AML-193 (cell line): Measurements from ENCODE around the gene TNRC6B.
A peak's percentile ranks its signal among the peaks of the same experiment; 100 is the strongest.
"Not testable (repeated sequence)": the region's sequence is repeated elsewhere in the genome, so short reads cannot be mapped to it uniquely, and the experiment has no call there.

ENCODE experiments used
- DNase-seq, 2 experiments: peaks; one replicate each; lab custom pipeline; 2025; lab: John Stamatoyannopoulos, UW

Gene TNRC6B

DNA sequence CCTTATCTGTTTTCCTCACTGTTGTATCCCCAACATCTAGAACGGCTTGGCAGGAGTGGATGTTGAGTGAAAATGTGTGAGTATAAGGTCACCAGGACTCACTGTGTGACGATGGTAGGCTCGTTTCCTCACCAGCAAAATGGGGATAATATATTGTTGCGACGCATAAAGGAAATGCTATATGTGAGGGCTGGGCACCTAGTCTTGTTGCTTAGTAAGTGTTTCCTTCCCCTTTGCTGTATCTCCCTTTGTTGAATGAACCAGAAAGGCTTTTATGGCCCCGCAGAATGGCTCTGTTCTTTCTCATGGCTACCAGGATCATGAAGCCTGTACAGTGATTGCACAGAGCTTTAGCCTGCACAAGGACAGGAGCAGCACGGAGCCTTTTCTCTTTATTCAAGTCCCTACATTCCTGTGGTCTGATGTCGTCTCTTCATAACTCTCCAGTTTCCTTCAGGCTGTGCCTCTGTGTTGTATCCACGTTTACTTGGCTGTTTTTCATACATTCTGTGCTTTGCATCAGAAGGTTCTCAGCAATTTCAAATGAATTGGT, 5.4 kb downstream of the TNRC6B start:
- DNase-seq, result peak; percentile 60 to 62

DNA sequence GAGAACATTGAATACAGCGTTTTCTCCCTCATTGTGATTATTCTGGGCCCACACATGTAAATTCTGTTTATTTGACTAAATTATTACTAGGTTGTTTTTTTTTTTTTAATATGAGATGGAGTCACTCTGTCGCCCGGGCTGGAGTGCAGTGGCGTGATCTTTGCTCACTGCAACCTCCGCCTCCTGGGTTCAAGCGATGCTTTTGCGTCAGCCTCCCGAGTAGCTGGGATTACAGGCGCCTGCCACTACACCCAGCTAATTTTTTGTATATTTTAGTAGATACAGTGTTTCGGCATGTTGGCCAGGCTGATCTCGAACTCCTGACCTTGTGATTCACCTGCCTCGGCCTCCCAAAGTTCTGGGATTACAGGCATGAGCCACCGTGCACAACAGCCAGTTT, 5.9 kb downstream of the TNRC6B start:
- DNase-seq, result not testable (repeated sequence)

DNA sequence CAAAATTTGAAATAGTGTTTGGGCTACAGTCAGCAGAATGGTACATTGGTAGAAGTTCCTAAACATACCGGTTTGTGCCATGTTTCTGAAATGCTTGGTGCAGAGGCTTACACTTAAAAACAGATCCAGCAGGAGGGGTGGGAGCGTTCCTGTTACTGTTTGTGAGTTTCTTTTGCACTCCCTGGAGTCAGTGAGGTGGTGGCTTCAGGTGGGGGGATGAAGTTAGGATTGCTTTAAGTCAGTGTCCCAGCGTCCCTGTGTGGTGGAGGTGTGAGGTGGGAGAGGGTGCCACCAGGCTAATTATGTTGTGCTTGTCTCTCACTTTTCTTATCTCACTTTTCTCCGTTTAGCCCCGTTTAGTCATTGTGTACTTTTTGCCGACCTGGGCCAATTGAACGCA, 9.7 kb downstream of the TNRC6B start:
- DNase-seq, result no peak

DNA sequence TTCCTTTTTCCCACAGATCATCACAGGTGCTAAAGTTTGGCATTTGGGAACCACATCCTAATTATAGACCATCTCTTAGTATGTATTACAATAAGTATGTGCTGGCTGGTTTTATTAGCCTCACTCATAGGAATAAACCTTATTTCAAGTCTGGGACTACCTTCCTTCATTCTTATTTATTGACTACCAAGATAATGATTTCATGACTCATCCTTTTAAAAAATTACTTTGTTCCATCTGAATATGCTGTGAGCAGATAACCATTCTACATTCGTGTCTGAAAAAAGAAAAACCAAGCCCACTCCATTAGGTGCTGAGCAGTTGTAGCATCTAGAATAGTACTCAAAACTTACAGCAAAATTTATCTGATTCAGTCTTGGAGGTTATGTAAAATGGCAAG, 12.3 kb downstream of the TNRC6B start:
- DNase-seq, result no peak

DNA sequence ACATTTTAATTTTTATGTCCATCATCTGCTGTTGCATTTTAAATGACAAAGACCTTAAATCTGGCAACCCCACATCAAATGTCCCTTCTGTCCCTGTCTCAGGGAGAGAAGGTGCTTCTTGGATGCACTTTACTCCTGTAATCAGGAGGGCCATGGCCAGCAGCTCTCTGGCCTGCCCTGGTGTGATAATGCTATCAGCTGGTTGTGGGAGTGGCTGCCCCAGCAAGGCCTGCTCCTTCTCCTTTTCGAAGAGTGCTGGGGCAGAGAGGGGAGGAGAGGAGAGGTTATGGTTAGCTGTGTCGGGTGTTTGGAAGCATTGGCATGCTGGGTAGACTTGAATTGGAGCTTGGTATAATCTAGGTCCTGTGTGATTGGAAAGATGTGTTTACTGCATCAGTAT, 12.8 kb downstream of the TNRC6B start:
- DNase-seq, result no peak

DNA sequence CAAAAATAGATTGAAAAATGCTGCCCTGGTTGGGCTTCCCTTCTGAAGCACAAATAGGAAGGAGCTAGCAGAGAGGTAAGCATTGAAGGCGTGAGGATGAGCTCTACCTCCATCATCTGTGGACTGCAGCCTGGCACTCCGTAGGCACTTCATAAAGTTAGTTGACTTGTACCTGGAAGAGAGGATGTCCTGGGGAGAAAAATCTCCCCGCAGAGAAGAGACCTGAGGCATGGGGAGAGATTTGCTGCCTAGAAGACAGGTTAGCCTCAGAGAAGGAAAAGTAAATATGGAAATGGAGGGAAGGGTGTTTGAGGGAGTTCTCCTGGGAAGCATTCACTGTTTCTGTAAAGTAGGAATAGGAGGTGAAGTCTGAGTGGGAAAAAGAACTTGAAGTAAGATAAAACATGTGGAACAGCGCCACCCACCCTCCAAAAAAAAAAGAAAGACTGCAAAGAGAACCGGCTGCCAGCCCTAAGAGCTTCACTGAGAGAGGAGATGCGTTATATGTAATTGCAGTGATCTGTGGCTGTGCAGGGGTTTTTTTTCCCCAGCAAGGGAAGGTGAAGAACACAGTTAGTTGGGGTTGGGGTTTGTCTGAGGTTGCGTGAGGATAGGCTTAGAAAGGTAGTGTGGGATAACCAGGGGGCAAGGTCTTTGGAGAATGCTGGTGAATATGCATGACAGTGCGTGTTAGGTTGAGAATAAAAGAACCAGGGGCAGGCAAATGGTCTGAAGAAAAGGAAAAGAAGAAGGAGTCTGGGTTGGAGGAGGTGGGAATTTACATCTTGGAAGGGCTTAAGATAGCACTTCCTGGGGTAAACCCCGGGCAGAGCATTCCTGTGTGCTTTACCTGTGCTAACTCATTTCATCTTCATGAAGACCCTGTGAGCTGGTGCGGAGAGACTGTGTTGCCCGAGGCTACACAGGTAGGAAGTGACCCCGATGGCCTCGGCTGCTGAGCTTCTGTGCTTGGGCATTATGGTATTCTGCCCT, 16.0 kb downstream of the TNRC6B start:
- no peak for DNase-seq

DNA sequence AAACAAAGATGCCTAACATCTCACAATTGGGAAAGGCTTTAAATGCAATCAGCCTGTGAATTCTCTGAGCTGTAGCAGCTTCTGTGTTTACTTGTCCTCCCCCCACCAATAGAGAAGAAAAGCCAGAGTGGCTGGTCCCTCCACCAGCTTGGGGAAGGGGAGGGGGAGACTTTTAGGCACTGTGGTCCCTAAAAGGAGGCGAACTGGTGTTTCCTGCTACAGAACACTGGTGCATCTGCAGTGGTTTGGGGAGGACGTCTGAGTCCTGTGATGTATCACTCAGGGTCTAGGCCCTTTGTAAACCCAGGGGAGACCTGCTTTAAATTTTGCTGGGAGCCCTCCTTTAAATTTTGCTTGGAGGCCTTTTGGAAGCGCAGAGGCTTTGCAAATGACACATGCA, 16.9 kb downstream of the TNRC6B start:
- DNase-seq, result no peak

DNA sequence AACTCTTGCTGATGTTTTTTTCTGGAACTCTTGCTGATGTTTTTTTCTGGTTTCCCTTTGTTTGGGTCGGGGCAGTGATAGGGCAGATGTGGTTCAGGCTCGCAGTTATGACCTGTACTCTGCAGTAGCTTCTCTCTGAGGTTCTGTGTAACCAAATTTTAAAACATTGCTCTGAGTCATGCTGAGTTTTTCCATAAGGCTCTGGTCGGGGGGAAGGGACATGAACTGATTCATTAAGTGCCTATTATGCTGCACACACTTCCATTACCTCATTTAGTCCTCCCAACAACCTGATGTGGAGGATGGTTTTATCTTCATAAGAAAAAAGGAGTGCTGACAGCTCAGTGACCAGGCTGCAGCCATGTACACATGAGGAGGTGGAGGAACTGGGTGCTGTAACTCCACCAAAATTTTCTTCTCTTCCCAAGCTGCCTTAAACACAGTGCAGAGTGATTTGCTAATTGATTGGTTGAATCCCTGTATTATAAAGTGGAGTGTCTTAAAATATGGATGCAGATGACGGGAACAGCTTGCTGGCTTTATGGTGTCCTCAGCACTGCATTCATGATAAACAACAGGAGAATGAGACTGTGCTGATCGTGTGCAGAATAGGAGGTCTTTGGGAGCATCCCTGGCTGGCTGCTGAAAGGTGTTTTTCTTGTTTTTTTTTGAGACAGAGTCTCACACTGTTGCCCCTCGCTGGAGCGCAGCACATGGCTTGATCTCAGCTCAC, 19.1 kb downstream of the TNRC6B start:
- no peak for DNase-seq

DNA sequence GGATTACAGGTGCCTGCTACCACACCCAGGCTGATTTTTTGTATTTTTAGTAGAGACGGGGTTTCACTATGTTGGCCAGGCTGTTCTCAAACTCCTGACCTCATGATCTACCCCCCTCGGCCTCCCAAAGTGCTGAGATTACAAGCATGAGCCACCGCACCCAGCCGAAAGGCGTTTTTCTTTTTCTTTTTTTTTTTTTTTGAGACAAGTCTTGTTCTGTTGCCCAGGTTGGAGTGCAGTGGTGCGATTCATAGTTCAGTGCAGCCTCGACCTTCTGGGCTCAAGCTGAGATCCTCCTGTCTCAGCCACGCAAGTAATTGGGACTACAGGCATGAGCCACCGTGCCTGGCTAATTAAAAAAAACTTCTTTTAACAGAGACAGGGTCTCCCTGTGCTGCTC, 19.7 kb downstream of the TNRC6B start:
- not testable (repeated sequence) for DNase-seq

DNA sequence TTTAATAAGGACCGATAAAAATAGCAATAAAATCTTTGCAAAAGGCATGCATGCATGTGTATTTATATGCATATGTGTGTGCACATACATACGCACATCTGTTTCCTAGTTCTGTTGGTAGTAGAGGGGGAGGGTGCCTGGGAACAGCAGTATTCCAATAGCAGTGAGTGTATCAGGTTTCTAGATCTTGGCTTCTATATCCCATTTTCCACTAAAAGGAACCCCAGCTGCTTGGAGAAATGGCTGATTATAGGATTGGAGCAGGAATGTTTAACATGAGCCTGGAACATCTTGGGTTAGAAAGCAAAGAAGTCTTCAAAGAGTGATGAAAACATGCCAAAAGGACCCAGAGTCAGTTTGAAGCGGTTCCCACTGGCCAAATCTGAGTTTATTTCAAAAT, 21.0 kb downstream of the TNRC6B start:
- DNase-seq, result no peak

DNA sequence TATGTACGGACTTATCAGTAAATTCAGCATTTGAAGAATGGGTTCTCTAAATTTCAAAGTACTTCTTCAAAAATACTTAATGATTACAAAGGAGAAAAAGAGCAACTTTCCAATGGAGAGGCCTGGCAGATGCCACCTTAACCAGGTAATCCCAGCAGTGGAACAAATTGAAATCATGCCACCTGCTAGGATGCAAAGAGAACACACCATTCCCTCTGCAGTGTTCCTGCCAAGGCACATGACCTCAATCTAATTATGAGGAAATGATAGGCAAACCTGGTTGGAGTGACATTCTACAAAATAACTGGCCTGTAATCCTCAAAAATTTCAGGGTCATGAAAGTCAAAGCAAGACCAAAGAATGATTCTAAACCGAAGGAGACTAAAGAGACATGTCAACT, 21.5 kb downstream of the TNRC6B start:
- no peak for DNase-seq

DNA sequence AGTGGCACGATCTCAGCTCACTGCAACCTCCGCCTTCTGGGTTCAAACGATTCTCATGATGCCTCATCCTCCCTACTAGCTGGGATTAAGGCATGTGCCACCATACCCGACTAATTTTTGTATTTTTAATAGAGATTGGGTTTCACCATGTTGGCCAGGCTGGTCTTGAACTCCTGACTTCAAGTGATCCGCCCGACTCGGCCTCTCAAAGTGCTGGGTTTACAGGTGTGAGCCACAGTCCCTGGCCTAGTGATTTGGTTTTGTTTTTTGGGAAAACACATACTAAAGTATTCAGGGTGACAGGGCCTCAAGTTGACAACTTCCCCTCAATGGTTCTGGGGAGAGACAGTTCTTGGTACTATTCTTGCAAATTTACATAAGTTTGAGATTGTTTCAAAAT, 22.1 kb downstream of the TNRC6B start:
- no peak for DNase-seq

DNA sequence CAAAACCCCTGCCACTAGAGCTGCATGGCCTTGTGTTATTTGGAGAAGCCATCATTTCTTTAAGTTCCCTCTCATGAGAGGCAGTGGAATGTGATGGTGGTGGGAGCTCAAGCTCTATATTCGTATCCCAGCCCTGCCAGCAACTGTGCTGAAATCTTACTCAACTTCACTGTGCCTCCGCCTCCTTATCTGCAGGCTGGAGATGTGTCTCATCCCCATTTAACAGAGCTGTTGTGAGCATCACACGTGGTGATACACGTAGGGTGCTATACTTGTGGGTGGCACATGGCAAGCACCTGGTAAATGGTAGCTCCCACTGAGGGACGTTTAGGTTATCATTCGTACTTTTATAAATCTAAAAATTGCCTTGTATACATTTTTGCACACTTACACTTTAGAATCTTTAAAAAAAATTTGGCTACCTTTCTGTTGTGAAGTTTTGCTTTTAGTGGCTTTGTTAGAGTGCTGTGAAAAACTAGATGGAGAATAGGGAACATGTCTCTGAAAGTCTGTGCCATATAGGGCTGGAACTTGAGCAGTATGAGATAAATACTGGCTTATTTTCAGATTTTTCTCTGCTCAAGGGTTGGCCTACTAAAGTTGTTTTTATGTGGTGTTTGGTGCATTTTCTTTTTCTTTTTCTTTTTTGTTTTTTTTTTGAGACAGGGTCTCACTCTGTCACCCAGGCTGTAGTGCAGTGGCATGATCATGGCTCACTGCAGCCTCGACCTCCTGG, 23.2 kb downstream of the TNRC6B start:
- DNase-seq, result no peak

DNA sequence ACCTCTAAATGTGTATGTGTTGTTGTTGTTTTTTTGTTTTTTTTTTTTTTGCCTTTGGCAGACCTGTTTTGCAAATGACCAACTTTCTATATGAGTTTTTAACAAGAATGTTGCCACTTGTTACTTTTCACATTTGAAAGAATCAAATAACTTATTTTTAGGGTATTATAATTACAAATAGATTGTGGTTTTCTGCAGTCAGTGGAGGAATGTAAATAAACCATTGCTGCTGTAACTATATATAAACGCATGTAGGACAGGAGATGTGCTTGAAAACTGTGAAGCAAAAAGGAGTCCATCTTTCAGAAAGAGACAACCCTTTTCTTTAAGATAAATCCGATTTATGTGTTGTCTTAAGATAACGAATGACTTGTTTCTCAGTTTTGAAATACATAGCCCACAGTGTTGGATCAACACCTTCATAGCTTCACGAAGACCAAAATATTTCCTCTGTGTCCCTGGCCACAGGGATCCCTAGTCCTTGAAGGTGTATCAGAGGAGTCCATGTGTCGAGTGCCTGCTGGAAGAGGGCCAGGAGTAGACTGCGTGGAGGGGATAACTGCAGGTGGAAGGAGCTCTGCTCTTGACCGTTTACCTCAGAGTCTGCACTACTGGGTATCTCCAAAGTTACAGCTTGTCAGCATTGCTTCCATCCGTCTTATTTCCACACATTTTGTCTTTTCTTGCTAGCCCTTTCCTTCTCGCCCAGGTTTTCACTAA, 24.7 kb downstream of the TNRC6B start:
- DNase-seq, result no peak

DNA sequence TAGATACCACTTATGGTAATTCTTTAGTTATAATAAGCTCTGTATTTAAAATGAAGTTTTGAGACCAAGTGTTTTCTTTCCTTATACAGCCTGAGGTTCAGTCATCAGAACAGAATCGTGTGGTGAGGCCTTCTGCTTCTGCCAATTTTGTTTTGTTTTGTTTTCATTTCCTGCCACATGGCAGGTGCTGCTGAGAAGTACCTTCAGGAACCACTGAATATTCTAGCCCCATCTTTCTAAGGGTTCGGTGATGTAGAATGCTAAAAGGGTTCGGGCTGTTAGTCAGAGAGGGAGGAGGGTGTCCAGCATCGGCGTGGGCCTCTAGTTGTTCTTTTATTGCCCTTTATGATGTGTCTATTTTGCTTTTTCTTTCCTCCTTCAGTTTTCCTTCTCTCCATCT, 25.8 kb downstream of the TNRC6B start:
- DNase-seq, result no peak

DNA sequence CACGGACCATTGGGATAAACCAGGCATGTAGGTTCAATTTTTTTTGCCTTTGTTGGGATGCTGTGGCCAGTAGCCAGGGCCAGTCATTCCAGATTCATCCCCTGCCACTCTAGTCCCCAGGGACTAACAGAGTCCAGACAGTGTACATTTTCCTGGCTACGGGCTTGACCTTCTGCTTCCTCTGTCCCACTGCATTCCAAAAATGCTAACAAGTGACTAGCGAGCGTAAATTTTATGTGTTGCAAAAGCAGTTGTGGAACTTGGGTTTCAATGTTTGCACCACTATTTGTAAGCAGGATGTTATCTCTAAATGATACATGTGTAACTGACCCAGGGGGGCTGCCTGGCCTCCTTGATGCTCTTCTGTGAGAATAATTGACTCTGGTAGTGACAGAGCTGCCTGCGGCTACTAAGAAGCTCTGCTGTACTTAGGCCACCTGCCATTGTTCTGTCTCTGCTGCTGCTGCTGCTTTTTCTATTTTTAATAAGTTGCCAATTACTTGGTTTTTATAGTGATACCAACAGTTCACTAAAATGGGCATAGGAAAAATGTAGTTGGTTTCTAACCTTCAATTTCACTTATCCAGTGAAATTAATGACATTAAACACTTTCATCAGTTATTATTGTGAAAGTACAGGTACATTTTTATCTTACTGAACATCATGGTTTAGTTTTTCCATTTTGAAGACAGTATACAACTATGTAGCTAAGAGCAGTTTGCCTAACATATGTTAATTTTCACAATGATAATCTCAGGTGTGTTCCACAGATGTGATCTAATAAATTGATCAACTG, 26.8 kb downstream of the TNRC6B start:
- DNase-seq, result no peak

DNA sequence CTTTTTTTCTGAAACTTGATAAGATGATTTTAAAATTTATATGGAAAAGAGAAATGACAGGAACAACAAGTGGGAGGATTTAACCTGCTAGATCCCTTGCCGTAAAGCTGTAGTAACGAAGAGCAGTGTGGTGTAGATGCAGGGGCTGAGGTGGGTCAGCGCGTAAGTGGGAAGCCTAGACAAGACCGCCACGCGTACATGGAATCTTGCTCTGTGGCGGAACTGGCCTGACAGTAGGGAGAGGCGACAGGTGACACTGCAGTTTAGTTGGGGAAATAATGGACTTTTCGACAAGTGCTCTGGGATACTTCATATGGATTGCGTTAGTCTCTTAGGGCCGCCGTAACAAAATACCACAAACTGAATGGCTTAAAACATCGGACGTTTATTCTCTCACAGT, 28.8 kb downstream of the TNRC6B start:
- no peak for DNase-seq

DNA sequence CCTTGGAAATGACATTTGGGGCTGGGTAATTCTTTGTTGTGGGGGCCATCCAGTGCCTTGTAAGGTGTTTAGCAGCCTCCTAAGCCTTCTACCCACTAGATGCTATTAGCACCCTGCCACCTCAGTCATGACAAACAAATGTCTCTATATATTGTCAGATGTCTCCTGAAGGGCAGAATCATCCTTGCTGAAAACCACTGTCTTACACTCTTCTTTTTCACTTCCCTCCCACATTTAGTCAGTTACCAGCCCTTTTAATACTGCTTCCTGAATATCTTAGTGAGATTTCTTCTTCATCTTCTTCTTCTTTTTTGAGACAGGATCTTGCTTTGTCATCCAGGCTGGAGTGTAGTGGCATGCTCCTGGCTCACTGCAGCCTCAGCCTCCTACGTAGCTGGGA, 33.1 kb downstream of the TNRC6B start:
- peak; percentile 60 to 70 for DNase-seq

DNA sequence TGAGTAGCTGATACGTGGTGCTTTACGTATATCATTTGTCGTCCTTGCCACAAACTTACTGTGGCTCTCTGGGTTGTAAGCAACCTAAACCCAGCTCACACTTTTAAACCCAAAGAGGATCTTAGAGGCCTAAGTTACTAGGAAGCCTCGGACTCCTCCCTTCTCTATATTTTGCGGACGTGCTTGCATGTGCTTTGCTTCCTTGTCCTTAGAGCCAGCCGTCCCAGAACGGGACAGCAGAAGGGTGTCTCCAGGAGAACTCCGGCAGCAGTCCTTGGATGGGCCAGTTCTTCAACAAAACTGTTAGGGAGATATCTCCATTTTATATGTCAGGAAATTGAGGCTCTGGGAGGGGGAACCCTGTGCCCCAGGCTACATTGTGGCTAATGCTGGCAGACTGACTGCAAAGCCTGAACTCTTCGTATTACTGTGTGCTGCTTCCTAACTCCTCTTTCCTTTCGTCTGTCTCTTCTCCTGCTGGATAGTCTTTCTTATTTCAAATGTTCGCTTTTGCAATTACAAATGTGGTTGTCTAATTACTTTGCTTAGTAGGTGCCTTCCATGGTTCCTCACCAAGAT, 33.8 kb downstream of the TNRC6B start:
- no peak for DNase-seq

DNA sequence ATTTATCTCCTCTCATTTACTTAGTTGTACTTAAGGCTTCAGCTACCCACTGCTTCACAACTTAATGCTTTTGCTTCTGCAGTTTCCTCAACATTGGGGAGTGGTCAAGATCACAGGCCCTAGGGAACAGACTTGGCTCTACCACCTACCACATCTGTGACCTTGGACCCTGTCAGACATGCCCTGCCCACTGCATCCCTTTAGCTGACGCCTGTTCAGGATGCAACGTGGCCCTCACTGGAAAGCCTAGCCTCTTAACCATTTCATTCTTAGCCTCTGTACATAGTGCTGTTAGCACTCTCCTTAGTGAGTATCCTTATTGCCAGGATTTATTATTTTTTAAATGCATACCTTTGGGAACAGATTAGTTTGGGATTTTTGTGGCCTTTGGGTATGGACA, 34.4 kb downstream of the TNRC6B start:
- DNase-seq, result no peak
